GM12874 (cell line): ENCODE results near the gene ORAI3.

ENCODE experiments used
- CTCF ChIP-seq: IDR thresholded peaks from 2 replicates; pipeline ENCODE4 v1.5.1; 2011; ENCODE audit warnings: low read depth, mild to moderate bottlenecking, control low read depth, low read length, moderate library complexity; ENCODE audit not compliant: insufficient read depth

The ORAI3 gene

GRCh38 chr16:30946671-30947540 lies 2.0 kb upstream of the ORAI3 start:
- no peak for TF ChIP-seq CTCF

DNA sequence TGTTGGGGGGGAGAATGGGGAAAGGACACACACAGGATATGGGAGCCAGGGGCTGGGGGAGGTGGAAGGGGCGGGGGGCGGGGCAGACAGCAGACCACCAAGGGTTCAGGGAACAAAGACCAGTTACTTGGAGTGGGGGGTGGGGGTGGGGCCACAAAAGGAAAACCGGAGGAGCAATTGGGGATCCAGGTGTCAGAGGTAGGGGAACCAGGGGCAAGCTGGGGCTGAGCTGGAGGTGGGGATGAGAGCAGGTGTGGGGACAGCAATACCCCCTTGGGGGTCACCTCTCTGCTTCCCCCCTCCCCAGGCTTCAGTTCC lies 1.4 kb upstream of the ORAI3 start:
- TF ChIP-seq CTCF: no peak

DNA sequence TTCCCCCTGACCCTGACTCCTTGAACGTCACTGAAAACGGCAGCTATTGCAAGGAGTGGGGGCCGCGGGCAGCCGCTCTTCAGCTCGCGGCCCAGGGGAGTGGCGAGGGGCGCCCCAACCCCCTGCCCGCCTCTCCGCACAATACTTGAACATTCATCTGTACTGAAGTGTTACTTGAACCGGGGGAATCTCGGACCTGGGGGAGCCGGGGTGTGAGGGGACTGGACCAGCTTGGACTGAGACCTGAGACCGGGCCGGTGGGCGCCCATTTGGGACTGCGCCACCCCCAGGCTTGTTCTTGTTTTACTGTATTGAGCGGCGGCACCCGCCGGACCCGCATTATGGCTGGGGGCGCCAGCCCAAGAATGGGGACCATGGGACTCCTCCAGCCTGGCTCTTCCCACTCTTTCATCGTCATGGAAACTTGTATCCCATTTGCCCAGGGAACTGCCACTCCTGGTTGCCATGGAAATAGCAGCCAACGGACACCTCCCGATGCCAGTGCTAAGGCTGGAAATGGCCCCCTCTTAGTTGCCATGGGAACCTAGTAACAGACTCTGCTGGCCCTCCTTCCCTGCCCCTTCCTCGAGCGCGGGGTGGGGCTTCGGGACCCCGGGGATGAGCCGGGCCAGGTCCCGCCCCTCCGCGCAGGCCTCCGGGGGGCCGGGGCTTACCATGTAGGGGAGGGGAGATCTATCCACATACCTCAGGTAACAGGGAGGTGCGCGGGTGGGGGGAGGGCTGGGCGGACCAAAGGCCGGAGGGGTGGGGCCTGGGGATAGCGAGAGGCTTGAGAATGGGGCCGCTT lies 805 bp upstream of the ORAI3 start:
- no peak for TF ChIP-seq CTCF

- peak; percentile 33; the same call in 1 of the 2 replicates for TF ChIP-seq CTCF
These were observed 1.0 kb downstream of the ORAI3 start for GRCh38 chr16:30949650-30950515.

DNA sequence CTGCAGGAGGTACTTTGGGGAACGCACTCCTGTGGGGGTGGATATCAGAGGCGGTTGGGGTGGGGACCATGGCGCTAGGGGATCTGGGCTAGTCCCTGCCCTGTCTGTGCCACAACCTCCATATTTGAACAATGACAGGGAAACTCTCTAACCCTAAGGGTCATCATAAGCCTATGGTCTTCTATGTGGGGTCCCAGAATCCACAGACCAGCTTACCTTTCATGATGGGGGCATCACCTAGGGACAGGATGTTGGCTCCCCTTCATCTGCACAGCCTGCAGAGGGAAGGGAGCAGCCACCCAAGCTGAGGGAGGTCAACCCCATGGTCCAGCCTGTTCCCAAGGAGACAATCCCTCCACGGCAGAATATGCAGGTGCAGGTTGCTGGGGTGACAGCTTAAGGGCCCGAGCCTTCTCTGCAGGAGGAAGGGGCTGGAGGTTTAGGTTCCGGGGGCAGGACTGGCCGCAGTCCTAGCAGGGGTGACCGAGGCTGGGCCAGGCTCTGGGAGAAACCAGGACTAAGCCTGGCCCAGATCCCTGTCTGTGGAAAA lies 1.7 kb downstream of the ORAI3 start:
- no peak for TF ChIP-seq CTCF

- TF ChIP-seq CTCF: no peak
These were observed 2.3 kb downstream of the ORAI3 start for GRCh38 chr16:30951193-30951592.
